ENCODE measurements around the gene EWSR1. TPM values are rescaled to one million over a fixed set of nuclear protein-coding genes. Genes with fewer than 3 reads are reported as not detected.

The EWSR1 gene
- total RNA-seq, 8 experiments from 2014 or later, result 134 to 362 (median 188) TPM

GRCh38 chr22:29288837-29289236 lies 20.8 kb downstream of the EWSR1 start:
- 28 to 95% (median 80%) methylated on average over 1 to 2 of the region's 2 CpGs; no CpG with 5 or more reads in 1 of the 10 experiments for WGBS, 10 experiments
- Histone ChIP-seq H3K4me1 (replicated peaks in 1 of 2) (no peaks in the 10 kb centered on the region), H3K27ac (no peak overlapping the region), H3K4me3 (no peak overlapping the region)
- no peak for ATAC-seq (replicated peaks in 6 of 8)
- in situ Hi-C loops (cut with MboI; ENCODE audit: low pct_unique_long_range_greater_than_20kb in 2 of 9, low sequenced_read_pairs in 9 of 9, unreplicated experiment in 9 of 9), result no loop called here

GRCh38 chr22:29290061-29290460 lies 22.0 kb downstream of the EWSR1 start:
- ATAC-seq (replicated peaks in 6 of 8), result no peak
- Histone ChIP-seq H3K4me1 (replicated peaks in 1 of 2) (no peaks in the 10 kb centered on the region), H3K4me3 (no peak overlapping the region), H3K27ac (no peak overlapping the region)
- 42 to 100% (median 77%) methylated on average over 2 to 5 of the region's 5 CpGs; no CpG with 5 or more reads in 1 of the 10 experiments for WGBS, 10 experiments
- in situ Hi-C loops (cut with MboI; ENCODE audit: low pct_unique_long_range_greater_than_20kb in 2 of 9, low sequenced_read_pairs in 9 of 9, unreplicated experiment in 9 of 9), result no loop called here

- in situ Hi-C loops (cut with MboI; ENCODE audit: low pct_unique_long_range_greater_than_20kb in 2 of 9, low sequenced_read_pairs in 9 of 9, unreplicated experiment in 9 of 9), result no loop called here
- Histone ChIP-seq H3K4me3 (no peak overlapping the region), H3K4me1 (replicated peaks in 1 of 2) (no peaks in the 10 kb centered on the region), H3K27ac (no peak overlapping the region)
- no peak for ATAC-seq (replicated peaks in 6 of 8)
- 70 to 96% (median 84%) methylated on average over 1 to 7 of the region's 7 CpGs; no CpG with 5 or more reads in 2 of the 10 experiments for WGBS, 10 experiments
Observed at GRCh38 chr22:29291215-29291614, 23.1 kb downstream of the EWSR1 start.

GRCh38 chr22:29292379-29292778 lies 24.3 kb downstream of the EWSR1 start:
- in situ Hi-C loops (cut with MboI; ENCODE audit: low pct_unique_long_range_greater_than_20kb in 2 of 9, low sequenced_read_pairs in 9 of 9, unreplicated experiment in 9 of 9), result no loop called here
- no peak overlapping the region for H3K4me3 ChIP-seq
- ATAC-seq (replicated peaks in 6 of 8), result no peak
- no peak overlapping the region for H3K27ac ChIP-seq
- H3K4me1 ChIP-seq (replicated peaks in 1 of 2), result no peaks in the 10 kb centered on the region

DNA sequence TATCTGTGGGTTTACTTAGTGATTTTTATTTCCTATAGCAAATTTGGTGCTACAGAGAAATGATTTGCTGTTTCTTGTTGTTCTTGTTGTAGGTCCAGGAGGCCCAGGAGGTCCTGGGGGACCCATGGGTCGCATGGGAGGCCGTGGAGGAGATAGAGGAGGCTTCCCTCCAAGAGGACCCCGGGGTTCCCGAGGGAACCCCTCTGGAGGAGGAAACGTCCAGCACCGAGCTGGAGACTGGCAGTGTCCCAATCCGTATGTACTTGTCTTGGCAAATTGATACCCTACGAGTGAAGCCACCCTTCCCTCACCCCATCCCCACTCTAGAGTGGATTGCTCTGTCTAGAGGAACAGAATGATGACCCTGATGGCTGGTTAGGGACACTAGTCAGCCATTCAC lies 30.6 kb downstream of the EWSR1 start:
- in situ Hi-C loops (cut with MboI; ENCODE audit: low pct_unique_long_range_greater_than_20kb in 2 of 9, low sequenced_read_pairs in 9 of 9, unreplicated experiment in 9 of 9), result no loop called here
- Histone ChIP-seq H3K4me1 (replicated peaks in 1 of 2) (no peaks in the 10 kb centered on the region), H3K4me3 (no peak overlapping the region), H3K27ac (no peak overlapping the region)
- 69 to 91% (median 82%) methylated on average over 1 to 6 of the region's 8 CpGs; no CpG with 5 or more reads in 6 of the 10 experiments for WGBS, 10 experiments
- ATAC-seq (replicated peaks in 6 of 8), result no peak

DNA sequence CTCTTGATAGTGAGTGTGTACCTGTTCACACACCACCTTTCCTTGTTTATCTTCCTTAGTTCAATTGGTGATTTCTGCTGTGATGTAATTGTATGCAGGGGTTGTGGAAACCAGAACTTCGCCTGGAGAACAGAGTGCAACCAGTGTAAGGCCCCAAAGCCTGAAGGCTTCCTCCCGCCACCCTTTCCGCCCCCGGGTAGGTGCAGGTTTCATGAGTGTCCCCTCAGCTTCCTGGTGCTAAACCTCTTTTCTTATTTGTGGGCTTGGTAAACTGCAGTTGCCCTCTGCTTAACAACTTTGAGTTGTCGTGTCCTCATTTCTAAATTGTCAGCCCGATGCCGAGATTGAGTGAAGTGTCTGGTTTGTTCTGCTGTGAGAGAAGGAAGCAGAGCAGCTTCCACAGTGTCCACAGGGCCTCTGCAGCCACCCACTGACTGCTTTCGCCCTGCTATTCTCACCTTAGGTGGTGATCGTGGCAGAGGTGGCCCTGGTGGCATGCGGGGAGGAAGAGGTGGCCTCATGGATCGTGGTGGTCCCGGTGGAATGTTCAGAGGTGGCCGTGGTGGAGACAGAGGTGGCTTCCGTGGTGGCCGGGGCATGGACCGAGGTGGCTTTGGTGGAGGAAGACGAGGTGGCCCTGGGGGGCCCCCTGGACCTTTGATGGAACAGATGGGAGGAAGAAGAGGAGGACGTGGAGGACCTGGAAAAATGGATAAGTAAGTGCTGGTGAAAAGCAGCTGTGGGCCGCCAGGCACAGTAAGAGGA lies 31.2 kb downstream of the EWSR1 start:
- Histone ChIP-seq H3K27ac (no peak overlapping the region), H3K4me1 (replicated peaks in 1 of 2) (no peaks in the 10 kb centered on the region), H3K4me3 (no peak overlapping the region)
- no peak for ATAC-seq (replicated peaks in 6 of 8)
- in situ Hi-C loops (cut with MboI; ENCODE audit: low pct_unique_long_range_greater_than_20kb in 2 of 9, low sequenced_read_pairs in 9 of 9, unreplicated experiment in 9 of 9), result no loop called here
- 80 to 100% (median 95%) methylated on average over 1 to 17 of the region's 19 CpGs; no CpG with 5 or more reads in 4 of the 10 experiments for WGBS, 10 experiments

- in situ Hi-C loops (cut with MboI; ENCODE audit: low pct_unique_long_range_greater_than_20kb in 2 of 9, low sequenced_read_pairs in 9 of 9, unreplicated experiment in 9 of 9), result no loop called here
- WGBS, 10 experiments, result 13 to 90% (median 81%) methylated on average over 1 to 3 of the region's 4 CpGs; no CpG with 5 or more reads in 4 of the 10 experiments
- Histone ChIP-seq H3K4me1 (replicated peaks in 1 of 2) (no peaks in the 10 kb centered on the region), H3K27ac (no peak overlapping the region), H3K4me3 (no peak overlapping the region)
- no peak for ATAC-seq (replicated peaks in 6 of 8)
Observed at GRCh38 chr22:29300467-29300806, 32.4 kb downstream of the EWSR1 start.

DNA sequence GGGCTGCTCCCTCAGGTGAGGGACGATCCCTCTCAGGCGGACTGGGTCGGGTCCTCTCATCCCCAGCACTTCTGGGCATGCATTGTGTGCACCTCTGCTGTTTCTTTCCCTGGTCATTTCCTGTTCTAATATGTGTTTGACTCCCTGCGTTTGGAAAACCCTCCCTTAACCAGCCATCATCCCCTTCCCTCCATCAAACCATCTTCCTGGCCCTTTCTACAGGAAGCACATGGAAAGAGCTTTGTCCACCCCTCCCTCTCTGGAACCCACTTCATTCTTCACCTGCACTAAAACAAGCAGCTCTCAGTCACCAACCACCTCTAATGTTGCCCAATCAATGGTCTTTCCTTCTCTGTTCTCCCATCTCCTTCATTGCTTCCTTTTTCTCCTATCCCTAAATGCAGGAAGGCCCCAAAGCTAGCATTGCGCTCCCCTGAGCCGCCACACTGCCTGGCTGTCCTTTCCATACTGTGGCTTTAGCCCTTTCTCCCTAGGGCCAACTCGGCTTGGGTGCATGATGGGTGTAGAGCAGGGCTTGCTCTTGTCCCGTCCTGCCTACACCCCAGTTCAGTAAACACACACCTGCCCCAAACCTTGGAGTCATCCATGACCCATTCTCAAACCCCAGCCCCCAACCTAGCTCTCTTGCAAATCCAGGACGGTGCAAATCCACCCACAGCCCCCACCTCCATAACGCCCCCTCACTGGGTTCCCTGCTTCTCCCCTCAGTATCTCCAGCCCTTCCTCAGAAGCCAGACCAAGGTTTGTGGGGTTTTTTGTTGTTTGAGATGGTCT lies 32.9 kb downstream of the EWSR1 start:
- Histone ChIP-seq H3K4me3 (no peak overlapping the region), H3K4me1 (replicated peaks in 1 of 2) (no peaks in the 10 kb centered on the region), H3K27ac (no peak overlapping the region)
- 60 to 100% (median 87%) methylated on average over 1 to 4 of the region's 10 CpGs; no CpG with 5 or more reads in 3 of the 10 experiments for whole genome bisulfite sequencing, 10 experiments
- ATAC-seq (replicated peaks in 6 of 8), result peak in 2 of 8 experiments; percentile 3 to 11
- in situ Hi-C loops (cut with MboI; ENCODE audit: low pct_unique_long_range_greater_than_20kb in 2 of 9, low sequenced_read_pairs in 9 of 9, unreplicated experiment in 9 of 9), result no loop called here

GRCh38 chr22:29301716-29302401 lies 33.8 kb downstream of the EWSR1 start:
- no peaks in the 10 kb centered on the region for H3K4me1 ChIP-seq (replicated peaks in 1 of 2)
- H3K27ac ChIP-seq, result no peak overlapping the region
- ATAC-seq (replicated peaks in 6 of 8), result peak in 1 of 8 experiments; percentile 1
- WGBS, 10 experiments, result 40 to 100% (median 89%) methylated on average over 1 to 11 of the region's 17 CpGs; no CpG with 5 or more reads in 3 of the 10 experiments
- in situ Hi-C loops (cut with MboI; ENCODE audit: low pct_unique_long_range_greater_than_20kb in 2 of 9, low sequenced_read_pairs in 9 of 9, unreplicated experiment in 9 of 9), result no loop called here
- H3K4me3 ChIP-seq, result no peak overlapping the region

DNA sequence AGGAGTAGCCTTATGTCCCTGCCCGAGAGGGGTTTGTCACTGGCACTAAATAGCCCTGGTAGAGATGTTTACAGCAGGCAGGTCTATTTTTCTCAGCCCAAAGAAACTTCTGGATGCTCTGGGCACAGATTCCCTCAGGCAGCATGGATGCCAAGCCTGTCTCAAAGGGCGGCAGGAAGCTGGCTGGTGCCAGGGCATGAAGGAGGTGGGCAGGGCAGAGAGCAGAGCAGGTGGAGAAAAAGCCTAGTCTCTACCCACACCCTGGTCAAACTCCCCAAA lies 34.3 kb downstream of the EWSR1 start:
- H3K27ac ChIP-seq, result no peak overlapping the region

GRCh38 chr22:29302681-29303465 lies 34.8 kb downstream of the EWSR1 start:
- Histone ChIP-seq H3K27ac (no peak overlapping the region), H3K4me3 (no peak overlapping the region), H3K4me1 (replicated peaks in 1 of 2) (no peaks in the 10 kb centered on the region)
- peak in 1 of 8 experiments; percentile 4 for ATAC-seq (replicated peaks in 6 of 8)
- 0 to 81% (median 68%) methylated on average over 1 to 10 of the region's 13 CpGs; no CpG with 5 or more reads in 6 of the 10 experiments for WGBS, 10 experiments
- in situ Hi-C loops (cut with MboI; ENCODE audit: low pct_unique_long_range_greater_than_20kb in 2 of 9, low sequenced_read_pairs in 9 of 9, unreplicated experiment in 9 of 9), result no loop called here

More for the DNA sequence above, 34.3 kb downstream of the EWSR1 start:
- H3K4me3 ChIP-seq, result no peak overlapping the region
- no peaks in the 10 kb centered on the region for H3K4me1 ChIP-seq (replicated peaks in 1 of 2)
- 60 to 100% (median 80%) methylated on average over 1 to 2 of the region's 2 CpGs; no CpG with 5 or more reads in 7 of the 10 experiments for WGBS, 10 experiments
- in situ Hi-C loops (cut with MboI; ENCODE audit: low pct_unique_long_range_greater_than_20kb in 2 of 9, low sequenced_read_pairs in 9 of 9, unreplicated experiment in 9 of 9), result no loop called here
- no peak for ATAC-seq (replicated peaks in 6 of 8)

DNA sequence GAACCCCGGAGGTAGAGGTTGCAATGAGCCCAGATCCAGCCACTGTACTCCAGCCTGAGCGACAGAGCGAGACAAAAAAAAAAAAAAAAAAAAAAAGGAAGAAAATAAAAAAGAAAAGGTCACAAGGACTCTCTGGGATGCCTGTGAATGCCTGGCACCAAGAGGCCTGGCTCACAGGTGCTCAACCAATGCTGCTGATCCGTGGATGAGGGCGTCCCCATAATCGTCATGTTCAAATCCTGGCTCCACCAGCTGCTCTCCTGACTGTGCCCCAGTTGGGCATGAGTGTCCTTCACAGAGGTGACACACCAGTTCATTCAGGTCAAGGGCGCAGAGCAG lies 37.7 kb downstream of the EWSR1 start:
- H3K27ac ChIP-seq, result no peak overlapping the region
- peaks cover 5% of the 10 kb centered on the region in 2 donors for H3K4me1 ChIP-seq (replicated peaks in 1 of 2)
- peak in 6 of 8 experiments; percentile 0 to 2 (median 1) for ATAC-seq (replicated peaks in 6 of 8)
- H3K4me3 ChIP-seq, result peak overlapping the region in 4 of 5 donors; percentile 42 to 49 (median 48)
- in situ Hi-C loops (cut with MboI; ENCODE audit: low pct_unique_long_range_greater_than_20kb in 2 of 9, low sequenced_read_pairs in 9 of 9, unreplicated experiment in 9 of 9), result no loop called here
- WGBS, 10 experiments, result 33 to 94% (median 80%) methylated on average over 1 to 5 of the region's 7 CpGs; no CpG with 5 or more reads in 2 of the 10 experiments
